NCI-H345 (cell line): ENCODE measurements around the gene ADPRHL1.
"Not testable (repeated sequence)": the region's sequence is repeated elsewhere in the genome, so short reads cannot be mapped to it uniquely, and the experiment has no call there.

ENCODE experiments used
- DNase-seq: peaks from one replicate; lab custom pipeline; 2025; lab: John Stamatoyannopoulos, UW

ADPRHL1 gene

DNA sequence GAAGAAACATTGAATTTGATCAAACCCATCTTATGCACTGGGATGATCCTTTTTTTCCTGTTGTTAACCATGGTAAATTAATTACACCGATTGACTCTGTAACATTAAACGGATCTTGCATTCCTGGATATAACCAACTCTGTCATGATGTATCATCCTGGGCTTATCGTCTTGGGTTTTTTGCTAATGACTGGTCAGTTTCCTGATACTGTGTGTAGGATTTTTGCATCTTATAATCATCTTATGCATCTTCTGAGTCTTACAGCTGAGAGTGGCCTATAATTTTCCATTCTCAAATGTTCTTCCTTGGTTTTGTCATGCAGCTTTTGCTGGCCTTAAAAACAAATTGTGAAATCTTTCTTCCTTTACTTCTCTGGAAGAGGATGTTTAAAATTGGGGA lies 24.4 kb upstream of the ADPRHL1 start:
- no peak for DNase-seq

GRCh38 chr13:113476811-113477210 lies 23.5 kb upstream of the ADPRHL1 start:
- no peak for DNase-seq

DNA sequence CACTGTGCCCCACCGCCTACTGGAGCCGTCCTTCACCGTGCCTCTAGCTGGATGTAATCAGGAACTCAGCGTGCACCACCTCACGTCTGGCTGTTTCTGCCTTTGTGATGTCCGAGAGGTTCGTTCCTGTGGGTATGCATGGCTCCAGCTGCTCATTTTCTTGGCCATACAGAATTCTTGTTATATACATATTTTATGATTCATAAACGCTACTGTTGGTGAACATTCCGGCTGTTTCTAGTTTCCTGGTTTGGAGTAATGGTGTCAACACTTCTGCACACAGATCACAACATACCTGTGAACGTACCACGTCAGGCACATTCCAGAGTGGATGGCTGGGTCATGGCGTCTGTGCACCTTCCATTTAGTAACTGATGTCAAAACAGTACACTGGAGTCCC lies 22.6 kb upstream of the ADPRHL1 start:
- no peak for DNase-seq

GRCh38 chr13:113475280-113475679 lies 22.0 kb upstream of the ADPRHL1 start:
- DNase-seq = no peak

DNA sequence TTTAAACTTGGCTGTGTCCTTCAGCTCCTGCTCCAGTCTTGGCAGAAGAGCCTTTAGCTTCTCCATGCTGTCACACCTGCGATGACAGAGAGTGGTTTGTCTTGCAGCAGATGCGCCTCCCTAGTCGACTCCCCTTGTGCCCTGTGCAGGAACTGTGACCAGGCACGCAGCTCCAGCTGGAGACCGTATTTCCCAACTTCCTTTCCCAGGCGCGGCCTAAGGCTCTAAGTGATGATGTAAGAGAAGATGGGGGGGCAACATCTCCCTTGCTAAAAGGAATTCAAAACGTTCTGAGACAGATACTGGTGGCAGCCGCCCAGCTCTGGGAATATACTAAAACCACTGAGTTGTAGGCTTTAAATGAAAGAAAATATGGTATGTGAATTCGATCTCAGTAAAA lies 20.9 kb upstream of the ADPRHL1 start:
- DNase-seq = no peak

GRCh38 chr13:113472355-113473025 lies 19.2 kb upstream of the ADPRHL1 start:
- DNase-seq = no peak

DNA sequence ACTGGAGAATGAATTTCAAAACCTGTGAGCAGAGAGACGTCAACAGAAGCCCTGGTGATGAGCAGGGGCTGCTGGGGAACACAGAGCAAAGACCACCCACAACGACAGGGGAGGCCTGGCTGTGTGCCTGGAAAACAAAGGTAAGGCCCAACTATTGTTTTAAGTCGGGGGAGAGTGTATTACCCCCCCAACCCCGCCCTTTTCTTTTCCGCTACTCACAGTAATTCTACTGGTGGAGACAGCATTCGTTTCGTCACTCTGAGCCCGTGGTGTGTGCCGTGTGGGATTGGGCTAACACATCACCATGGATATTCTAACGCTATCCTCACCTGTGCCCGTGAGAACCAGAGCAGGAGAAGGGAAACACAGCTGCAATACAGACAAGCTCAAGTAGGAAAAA lies 18.6 kb upstream of the ADPRHL1 start:
- DNase-seq = no peak

DNA sequence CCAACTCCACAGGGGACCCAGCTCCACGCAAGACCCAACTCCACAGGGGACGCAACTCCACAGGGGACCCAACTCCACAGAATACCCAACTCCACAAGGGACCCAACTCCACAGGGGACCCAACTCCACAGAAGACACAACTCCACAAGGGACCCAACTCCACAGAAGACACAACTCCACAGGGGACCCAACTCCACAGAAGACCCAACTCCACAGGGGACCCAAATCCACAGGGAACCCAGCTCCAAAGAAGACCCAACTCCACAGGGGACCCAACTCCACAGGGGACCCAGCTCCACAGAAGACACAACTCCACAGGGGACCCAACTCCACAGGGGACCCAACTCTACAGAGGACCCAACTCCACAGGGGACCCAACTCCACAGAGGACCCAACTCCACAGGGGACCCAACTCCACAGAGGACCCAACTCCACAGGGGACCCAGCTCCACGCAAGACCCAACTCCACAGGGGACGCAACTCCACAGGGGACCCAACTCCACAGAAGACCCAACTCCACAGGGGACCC lies 17.4 kb upstream of the ADPRHL1 start:
- DNase-seq = not testable (repeated sequence)

- no peak for DNase-seq
Observed at GRCh38 chr13:113470073-113470472, 16.8 kb upstream of the ADPRHL1 start.

DNA sequence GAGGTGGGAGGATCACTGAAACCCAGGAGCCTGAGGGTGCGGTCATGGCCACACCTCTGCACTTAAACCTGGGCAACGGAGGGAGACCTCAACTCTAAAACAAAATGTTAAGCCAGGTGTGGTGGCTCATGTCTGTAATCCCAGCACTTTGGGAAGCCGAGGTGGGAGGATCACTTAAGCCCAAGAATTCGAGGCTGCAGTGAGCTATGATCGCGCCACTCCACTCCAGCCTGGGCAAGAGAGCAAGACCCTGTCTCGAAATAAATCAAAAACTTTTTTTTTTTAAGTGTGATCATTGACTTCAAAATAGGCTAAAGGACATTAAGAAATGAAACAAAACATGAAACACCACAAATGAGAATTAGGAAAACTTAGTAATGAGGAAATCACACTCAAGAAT lies 16.3 kb upstream of the ADPRHL1 start:
- no peak for DNase-seq

DNA sequence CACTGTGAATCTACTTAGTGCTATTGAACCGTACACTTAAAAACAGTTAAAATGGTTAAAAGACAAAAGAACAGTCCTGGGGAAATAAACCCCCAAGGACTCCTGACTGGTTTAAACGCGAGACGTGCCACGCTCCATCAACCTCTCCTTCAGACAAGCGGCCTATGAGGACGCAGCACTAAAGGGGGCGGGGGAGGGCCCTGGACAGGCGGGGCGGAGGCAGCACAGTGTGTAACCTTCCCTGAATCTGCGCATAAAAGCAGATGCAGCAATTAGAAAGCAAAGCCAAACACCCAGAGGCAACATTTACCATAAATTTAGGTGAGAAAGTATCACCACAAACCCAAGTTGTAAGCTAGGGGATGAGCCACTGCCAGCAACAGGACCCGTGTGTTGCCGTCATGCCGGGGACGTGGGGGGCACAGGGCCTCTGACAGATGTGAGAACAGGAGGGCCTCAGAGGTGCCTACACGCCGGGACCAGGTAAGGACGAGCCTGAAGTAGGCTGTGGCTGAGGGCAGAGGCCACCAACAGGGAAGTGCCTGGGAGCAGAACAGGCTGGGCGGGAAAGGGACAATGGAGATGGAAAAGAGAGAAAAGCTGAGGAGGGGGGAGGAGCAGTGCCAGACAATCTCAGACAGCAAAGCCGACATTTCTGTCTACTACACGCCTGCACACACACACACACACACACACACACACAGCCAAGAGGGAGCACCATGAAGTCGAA lies 15.3 kb upstream of the ADPRHL1 start:
- peak; percentile 84 for DNase-seq

DNA sequence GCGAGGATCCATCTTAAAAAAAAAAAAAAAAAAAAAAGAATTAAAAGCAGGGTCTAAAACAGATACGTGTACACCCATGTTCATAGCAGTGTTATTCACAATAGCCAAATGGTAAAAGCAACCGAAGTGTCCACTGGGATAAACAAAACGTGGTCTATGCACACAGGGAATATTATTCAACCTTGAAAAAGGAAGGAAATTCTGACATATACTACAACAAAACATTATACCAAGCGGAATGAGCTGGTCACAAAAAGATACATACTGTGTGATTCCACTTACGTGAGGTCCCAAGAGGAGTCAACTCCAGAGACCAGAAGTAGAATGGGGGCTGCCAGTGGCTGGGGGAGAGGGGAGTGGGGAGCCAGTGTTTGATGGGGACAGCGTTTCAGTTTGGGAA lies 14.7 kb upstream of the ADPRHL1 start:
- no peak for DNase-seq

GRCh38 chr13:113466383-113466782 lies 13.1 kb upstream of the ADPRHL1 start:
- DNase-seq = no peak

- DNase-seq = no peak
Observed at GRCh38 chr13:113465300-113465699, 12.0 kb upstream of the ADPRHL1 start.

DNA sequence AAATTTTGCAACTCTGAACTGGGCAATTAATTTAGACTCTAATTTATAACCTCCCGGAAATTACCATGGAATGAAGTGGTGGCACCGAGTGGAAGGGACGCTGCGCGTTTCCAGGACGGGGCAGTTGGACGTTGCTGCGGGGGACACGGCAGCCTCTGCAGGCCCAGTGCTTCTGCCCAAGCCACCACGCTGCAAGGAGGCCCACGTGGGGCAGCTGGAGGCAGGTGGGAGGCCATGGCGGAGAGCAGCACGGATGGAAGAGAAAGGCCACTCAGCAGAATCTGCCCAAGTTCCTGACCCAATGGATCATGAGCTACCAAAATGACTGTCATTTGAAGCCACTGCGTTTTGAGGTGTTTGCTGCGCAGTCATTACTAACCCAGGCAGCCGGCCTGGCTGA lies 11.2 kb upstream of the ADPRHL1 start:
- DNase-seq = no peak

DNA sequence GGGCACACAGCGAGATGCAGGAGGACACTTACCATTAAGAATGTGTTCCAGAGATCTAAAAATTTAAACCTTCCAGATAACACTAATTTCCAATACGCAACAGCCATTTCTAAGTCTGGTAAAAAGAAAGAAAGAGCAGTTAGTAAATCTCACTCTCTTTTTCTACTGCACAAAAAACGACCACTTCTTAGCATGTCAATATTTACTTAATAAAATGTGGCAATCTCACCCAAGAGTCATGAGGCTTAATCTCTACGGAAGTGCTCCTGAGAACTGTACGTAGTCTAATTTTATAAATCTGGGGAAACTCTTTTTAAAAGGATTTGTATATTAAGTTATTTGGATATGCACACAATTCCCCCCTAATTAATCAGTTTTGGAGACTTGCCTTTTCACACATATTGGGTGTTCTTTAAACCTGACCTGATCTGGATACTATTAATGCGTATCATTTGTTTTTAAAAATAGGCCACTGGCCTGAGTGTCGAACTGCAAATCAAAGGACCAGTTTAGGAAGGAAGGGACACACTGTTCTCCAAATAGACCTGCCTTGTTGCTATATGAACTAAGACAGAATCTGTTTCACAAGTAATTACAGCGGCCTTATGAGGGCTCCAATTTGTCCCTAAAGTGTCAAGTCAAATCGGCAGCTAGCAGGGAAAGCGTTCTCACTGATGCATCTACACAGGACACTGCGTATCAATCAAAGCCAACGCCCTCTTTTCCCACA lies 7.9 kb upstream of the ADPRHL1 start:
- DNase-seq = no peak

- DNase-seq = no peak
Observed at GRCh38 chr13:113460599-113460998, 7.3 kb upstream of the ADPRHL1 start.

GRCh38 chr13:113460064-113460555 lies 6.8 kb upstream of the ADPRHL1 start:
- DNase-seq = no peak

GRCh38 chr13:113458253-113459065 lies 5.2 kb upstream of the ADPRHL1 start:
- peak; percentile 74 for DNase-seq

GRCh38 chr13:113457510-113457909 lies 4.2 kb upstream of the ADPRHL1 start:
- no peak for DNase-seq

DNA sequence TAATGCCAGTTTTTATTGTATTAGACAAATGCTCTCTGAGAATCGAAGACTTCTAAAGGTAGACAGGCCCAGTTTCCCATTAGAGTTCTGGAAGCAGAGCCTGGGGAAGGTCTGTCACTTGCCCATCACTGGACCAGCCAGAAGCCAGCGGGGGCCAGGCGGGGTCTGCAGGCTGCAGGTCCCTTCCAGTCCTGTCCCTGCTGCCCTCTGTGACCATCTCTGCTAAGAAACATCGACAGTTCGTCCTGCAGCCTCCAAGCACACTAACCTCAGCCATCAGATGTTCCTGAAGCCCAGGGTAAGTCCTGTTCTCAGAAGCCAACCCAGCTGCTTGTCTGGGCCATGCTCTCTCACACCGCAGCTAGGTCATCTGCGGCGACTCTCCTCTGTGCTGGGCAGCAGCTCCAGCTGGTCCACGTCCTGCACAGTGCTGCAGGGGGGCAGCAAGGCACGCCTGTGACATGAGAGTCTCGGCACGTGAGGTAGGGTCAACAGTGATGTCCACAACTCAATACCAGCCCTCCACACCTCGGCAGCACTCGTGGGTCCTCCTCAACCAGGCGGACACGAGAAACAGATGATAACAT lies 2.9 kb upstream of the ADPRHL1 start:
- no peak for DNase-seq
